DMS114 treated with DMSO at 0.1 percent for 48 hours (cell line): Measurements from ENCODE around the gene SPOCD1.

Experiments
- DNase-seq: peaks from one replicate; lab custom pipeline; 2025; ENCODE audit not compliant: unreplicated experiment; lab: John Stamatoyannopoulos, UW

SPOCD1 gene

GRCh38 chr1:31788138-31788824 is 27.5 kb downstream of the SPOCD1 start:
- DNase-seq = peak; percentile 86

DNA sequence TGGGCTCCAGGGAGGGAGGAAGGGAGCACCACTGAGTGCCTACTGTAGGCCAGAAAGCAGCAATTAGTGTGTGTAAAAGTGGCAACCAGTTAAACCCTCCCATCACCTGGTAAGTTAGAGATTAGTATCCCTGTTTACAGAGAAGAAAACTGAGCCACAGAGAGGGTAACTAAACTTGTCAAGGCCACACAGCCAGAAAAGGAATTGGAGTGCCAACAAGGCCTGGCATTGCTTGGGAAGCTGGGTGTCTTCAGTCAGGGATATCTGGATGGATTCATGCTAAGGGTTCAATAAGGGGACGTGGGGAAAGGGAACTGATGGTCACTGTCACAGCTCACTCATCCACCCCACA is 28.1 kb downstream of the SPOCD1 start:
- DNase-seq = no peak

DNA sequence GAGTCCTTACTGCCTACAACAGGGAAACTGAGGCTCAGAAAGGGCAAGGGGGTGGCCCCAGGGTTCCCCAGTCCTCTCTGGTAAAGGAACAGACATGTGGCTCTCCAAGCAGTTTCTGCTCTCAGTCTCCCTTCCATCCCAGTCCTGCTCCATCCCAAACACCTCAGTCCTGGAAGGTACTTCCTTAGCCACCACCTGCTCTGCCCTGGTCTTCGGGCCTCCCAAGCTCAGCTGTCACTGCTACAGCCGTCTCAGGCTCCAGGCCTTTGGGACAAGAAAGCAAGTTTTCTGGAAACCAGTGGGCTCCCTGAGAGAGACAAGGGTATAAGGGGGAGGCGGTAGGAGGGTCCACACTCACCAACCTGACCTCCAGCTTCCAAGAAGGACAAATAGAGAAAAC is 28.6 kb downstream of the SPOCD1 start:
- DNase-seq = no peak

DNA sequence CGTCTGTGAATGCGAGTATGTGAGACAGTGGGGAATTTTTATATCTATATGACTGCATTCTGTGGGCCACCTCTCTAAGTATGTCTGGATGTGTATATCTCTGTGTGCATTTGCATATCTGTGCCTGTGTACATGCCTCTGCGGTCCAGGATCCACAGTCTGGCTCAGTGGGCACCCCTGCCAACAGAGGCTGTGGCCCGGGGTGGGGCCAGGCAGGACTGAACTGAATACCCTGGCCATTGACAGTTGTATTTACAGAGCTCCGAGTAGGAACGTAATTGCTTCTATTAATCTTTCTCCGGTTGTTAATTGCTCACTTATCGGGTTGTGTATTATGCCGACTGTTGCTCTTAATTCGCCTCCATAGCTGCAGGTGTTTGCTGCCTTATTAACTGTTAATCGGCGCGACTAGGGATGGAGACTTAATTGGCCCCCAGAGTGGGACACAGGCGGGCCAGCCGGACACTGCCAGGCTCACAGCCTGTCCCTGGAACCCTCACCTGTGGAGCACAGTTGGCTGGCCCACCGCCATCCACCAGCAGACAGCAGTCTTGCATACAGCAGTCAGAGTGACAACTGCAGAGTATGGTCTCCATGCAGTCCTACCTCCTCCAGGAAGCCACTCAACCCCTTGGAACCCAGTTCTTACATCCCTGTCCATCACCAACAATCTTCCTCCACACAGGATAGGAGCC is 29.3 kb downstream of the SPOCD1 start:
- DNase-seq = no peak

DNA sequence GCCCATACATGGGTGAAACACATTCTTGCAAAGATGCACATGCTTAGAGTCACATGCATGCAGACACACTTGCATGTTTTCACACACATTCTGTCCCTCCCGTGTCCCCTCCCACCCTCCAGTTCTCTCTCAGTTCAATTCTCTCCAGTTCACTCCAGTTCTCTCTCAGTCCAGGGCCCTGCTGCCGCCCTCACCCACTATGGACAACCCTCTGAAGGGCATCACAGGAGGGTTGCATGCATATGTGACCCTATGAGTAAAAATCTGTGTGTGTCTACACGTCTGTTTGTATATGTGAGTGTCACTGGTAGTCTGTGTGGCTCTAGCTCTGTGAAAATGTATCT is 29.9 kb downstream of the SPOCD1 start:
- DNase-seq = no peak

DNA sequence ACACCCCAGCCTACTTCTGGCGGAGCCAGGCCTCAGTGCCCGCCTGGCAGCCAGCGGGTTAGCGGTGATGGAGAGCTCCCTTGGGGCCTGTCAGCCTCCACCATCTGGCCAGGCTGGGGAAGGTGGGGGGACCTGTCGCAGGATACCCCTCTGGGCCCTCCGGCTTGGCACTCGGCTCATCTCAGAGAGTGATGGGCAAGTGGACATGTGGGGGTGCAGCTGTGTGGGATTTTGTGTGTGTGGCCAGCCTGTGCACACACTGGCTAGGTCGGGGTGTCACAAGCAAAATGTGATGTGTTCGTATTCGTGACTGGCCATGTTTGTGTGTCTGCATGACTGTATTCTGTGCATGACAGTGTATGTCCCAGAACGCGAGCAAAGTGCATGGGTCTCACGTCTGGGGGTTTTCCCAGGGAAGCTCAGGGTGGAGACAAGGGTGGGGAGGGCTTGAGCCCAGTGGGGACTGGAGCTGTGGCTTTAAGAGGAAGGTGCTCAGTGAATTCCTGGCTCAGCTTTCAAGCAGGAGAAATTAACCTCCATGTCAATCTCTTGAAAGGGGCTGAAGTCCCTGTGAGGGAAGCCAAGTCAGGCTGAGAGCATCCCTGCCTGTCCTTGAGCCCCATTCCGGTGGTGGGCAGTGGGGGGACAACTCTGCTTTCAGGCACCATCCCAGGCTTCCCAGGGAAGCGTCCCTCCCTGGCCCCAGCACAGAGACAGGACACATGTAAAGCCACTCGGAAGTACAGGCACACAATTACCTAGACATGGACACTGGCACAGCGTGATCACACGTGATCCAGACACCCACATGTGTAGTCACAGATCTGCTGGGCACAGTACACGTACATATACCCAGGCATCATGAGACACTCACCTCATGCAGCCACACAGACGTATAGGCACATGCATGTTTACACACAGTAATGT is 30.5 kb downstream of the SPOCD1 start:
- DNase-seq = no peak

DNA sequence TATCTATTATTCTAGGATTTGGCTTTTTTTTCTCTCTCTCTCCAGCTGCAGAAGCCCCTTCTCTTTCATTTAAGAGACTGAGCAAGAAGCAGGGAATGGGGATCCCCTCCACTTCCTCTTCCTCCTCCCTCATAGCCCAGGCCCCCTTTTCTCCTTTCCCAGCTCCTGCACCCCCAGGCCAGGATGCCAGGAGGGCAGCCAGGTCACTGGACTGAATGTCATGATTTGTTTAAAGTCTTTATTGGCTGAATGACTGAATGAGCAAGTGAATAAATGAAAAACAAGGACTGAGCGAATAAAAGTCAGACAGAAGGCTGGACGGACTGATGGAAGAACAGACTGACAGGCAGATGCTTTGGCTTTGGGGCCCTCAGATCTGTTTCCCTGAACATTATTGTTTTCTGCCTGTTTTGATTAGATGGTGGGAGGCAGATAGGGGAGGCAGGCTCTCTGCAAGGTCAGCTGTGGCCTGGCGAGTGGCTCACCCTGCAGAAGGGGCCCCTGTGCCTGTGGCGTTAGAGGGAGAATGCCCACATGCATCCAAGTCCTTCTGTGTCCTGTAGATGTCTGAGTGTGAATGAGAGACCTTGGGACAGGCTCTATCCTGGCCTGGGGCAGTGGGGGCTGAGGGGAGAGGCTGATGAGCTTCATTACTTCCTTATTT is 31.3 kb downstream of the SPOCD1 start:
- no peak for DNase-seq

- DNase-seq = no peak
Measured at GRCh38 chr1:31783846-31784245, 32.0 kb downstream of the SPOCD1 start.

GRCh38 chr1:31782421-31783410 is 33.1 kb downstream of the SPOCD1 start:
- no peak for DNase-seq

GRCh38 chr1:31781756-31782371 is 34.0 kb downstream of the SPOCD1 start:
- no peak for DNase-seq

- DNase-seq = no peak
Measured at GRCh38 chr1:31781138-31781755, 34.6 kb downstream of the SPOCD1 start.

DNA sequence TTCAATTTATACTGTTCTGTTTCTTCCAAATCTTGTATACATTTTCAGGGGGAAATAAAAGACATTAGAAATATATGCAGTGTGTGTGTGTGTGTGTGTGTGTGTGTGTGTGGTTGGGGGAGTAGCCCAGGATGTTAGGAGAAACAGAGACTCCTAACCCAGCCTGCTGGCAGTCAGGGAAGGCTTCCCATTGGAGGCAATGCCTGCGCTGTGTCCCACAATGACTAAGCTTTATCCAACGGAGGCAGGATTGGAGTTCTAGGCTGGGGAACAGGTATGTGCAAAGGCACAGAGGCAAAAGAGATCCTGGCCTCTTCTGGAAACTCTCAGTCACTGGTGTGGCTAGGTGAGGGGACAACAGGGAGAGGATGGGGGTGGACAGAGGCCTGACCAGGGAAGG is 35.2 kb downstream of the SPOCD1 start:
- no peak for DNase-seq

DNA sequence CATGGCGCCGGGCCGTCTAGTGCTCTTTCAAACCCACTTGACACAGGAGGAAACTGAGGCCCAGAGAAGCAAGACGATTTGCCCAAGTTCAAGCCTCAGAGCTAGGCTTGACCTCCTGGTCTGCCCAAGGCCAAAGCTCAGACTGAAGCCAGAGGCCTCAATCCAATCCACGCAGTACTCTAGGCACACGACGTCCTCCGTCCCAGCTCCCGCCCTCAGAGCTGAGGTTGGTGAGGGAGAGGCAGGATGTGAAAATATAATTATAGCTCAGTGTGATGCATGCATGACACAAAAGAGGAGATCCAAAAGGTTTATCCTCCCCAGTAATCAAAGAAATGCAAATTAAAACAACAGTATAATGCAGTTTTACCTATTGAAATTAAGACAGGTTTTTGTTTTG is 36.1 kb downstream of the SPOCD1 start:
- DNase-seq = no peak

GRCh38 chr1:31778763-31779488 is 36.9 kb downstream of the SPOCD1 start:
- DNase-seq = no peak

DNA sequence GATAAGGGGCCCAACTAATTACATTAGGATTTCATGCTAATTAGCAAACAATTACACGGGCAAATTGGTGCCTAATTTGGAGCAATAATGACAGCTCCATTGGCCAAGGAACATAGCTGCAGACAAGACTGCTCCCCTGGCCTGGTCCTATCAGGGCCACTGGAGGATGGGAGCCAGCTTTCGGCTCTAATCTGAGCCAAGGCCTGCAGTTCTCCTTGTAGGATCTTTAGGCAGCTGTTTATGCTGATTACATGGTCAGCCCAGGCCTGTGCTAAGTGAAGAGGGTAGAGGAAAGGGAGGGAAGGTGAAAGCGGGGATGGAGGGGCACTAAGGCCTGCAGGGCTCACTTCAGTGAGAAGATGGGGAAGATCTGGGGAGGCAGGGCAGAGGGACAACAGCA is 39.3 kb downstream of the SPOCD1 start:
- DNase-seq = no peak

DNA sequence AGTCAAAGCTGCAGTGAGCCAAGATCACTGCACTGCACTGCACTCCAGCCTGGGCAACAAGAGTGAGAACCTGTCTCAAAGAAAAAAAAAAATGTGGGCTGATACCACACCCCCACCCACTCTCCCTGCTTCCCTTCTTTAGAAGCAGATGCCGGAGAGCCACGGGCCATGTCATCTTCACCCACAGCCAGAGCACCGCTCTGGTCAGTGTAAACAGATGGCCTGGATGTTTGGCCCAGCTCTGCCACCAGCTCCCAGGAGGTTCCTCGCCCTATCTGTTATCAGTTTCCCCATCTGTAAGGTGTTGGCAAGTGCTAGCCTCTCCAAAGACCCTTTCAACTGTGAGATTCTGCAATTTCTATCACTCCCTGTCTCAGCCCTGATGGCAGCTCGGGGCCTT is 39.8 kb downstream of the SPOCD1 start:
- DNase-seq = no peak

- DNase-seq = no peak
Measured at GRCh38 chr1:31775210-31775999, 40.4 kb downstream of the SPOCD1 start.

GRCh38 chr1:31774495-31774894 is 41.3 kb downstream of the SPOCD1 start:
- DNase-seq = no peak
